ENCODE data around the gene IGHMBP2. TPM values are rescaled to one million over a fixed set of nuclear protein-coding genes. Genes with fewer than 3 reads are reported as not detected.

The IGHMBP2 gene
- total and polyA plus RNA-seq, 9 of the 15 experiments (the other 6 are each of a cell fraction or from before 2014, with no cell fraction given): 1.6 to 24.8 (median 14.5) TPM

- TF ChIP-seq UBTF (IDR thresholded peaks at IDR 0.05; ENCODE audit: borderline replicate concordance in 1 of 2, low read depth in 2 of 2, low read length in 2 of 2) (peak; percentile 97 to 98), NKRF (IDR thresholded peaks at IDR 0.05; ENCODE audit: borderline replicate concordance) (peak; percentile 93), GTF2E2 (tag; IDR thresholded peaks at IDR 0.05) (peak; percentile 93), ATF2 (CRISPR knock-in tag; IDR thresholded peaks at IDR 0.05) (0 out of 2 replicates have a peak, but pooled peaks have one; percentile 35), FOXA3 (CRISPR knock-in tag; conservative IDR thresholded peaks at IDR 0.05 in 1 of 2, IDR thresholded peaks at IDR 0.05 in 1 of 2) (peak in 1 of 2 experiments; percentile 38; a peak in 2 of 4 replicates), SREBF2 (CRISPR knock-in tag; IDR thresholded peaks at IDR 0.05) (peak; percentile 98; the same call in 1 of the 2 replicates), ZNF740 (CRISPR knock-in tag; IDR thresholded peaks at IDR 0.05) (peak; percentile 2; the same call in 1 of the 2 replicates), ZNF740 (tag; IDR thresholded peaks at IDR 0.05) (no peak), ZNF830 (CRISPR knock-in tag; IDR thresholded peaks at IDR 0.05) (0 out of 2 replicates have a peak, but pooled peaks have one; percentile 27), E2F3 (CRISPR knock-in tag; IDR thresholded peaks at IDR 0.05) (peak; percentile 37; the same call in 1 of the 2 replicates), L3MBTL2 (IDR thresholded peaks at IDR 0.05) (peak; percentile 61), ZKSCAN1 (IDR thresholded peaks at IDR 0.05; ENCODE audit: low read depth, low read length) (peak; percentile 69), CTBP1 (IDR thresholded peaks at IDR 0.05; ENCODE audit: borderline replicate concordance) (peak; percentile 93), FOXJ2 (tag; IDR thresholded peaks at IDR 0.05) (no peak), TCF7 (IDR thresholded peaks at IDR 0.05; ENCODE audit: borderline replicate concordance) (peak; percentile 86; the same call in 1 of the 2 replicates), TGIF2 (CRISPR knock-in tag; IDR thresholded peaks at IDR 0.05) (peak; percentile 85), BACH1 (tag; IDR thresholded peaks at IDR 0.05) (no peak), NFRKB (IDR thresholded peaks at IDR 0.05; ENCODE audit: low read depth) (peak; percentile 89), DIDO1 (tag; IDR thresholded peaks at IDR 0.05; ENCODE audit: low read depth) (peak; percentile 96), ESRRA (IDR thresholded peaks at IDR 0.05; ENCODE audit: borderline replicate concordance, low read depth) (peak; percentile 95)
Measured at GRCh38 chr11:68903288-68904247, at the start of gene IGHMBP2, which contains the start of gene MRPL21 (continued).
